ENCODE results near the gene NAT10.
"Not testable (repeated sequence)": the region's sequence is repeated elsewhere in the genome, so short reads cannot be mapped to it uniquely, and the experiment has no call there.

The NAT10 gene

GRCh38 chr11:34168642-34169420, 63.4 kb downstream of the NAT10 start:
- no peak for TF ChIP-seq JUND (IDR thresholded peaks at IDR 0.05; ENCODE audit: low read depth)
- in situ Hi-C loops (cut with HindIII; ENCODE audit: low pct_unique_long_range_greater_than_20kb, low sequenced_read_pairs) = no loop called here
- DNase-seq (ENCODE audit: low read depth in 1 of 2, low spot score in 1 of 2) = peak in 1 of 2 experiments; percentile 33

GRCh38 chr11:34169686-34170085, 64.3 kb downstream of the NAT10 start:
- no peak for TF ChIP-seq JUND (IDR thresholded peaks at IDR 0.05; ENCODE audit: low read depth)
- in situ Hi-C loops (cut with HindIII; ENCODE audit: low pct_unique_long_range_greater_than_20kb, low sequenced_read_pairs) = no loop called here
- no peak for DNase-seq (ENCODE audit: low read depth in 1 of 2, low spot score in 1 of 2)

- in situ Hi-C loops (cut with HindIII; ENCODE audit: low pct_unique_long_range_greater_than_20kb, low sequenced_read_pairs) = no loop called here
- no peak for TF ChIP-seq JUND (IDR thresholded peaks at IDR 0.05; ENCODE audit: low read depth)
Observed at GRCh38 chr11:34173050-34173449, 67.6 kb downstream of the NAT10 start.

GRCh38 chr11:34174412-34175041, 69.1 kb downstream of the NAT10 start:
- in situ Hi-C loops (cut with HindIII; ENCODE audit: low pct_unique_long_range_greater_than_20kb, low sequenced_read_pairs) = no loop called here
- TF ChIP-seq JUND (IDR thresholded peaks at IDR 0.05; ENCODE audit: low read depth) = no peak
- peak; percentile 83 to 93 for DNase-seq (ENCODE audit: low read depth in 1 of 2, low spot score in 1 of 2)

More at GRCh38 chr11:34173050-34173449, 67.6 kb downstream of the NAT10 start:
- no peak for DNase-seq (ENCODE audit: low read depth in 1 of 2, low spot score in 1 of 2)

GRCh38 chr11:34175284-34176019, 70.0 kb downstream of the NAT10 start:
- TF ChIP-seq JUND (IDR thresholded peaks at IDR 0.05; ENCODE audit: low read depth) = no peak
- DNase-seq (ENCODE audit: low read depth in 1 of 2, low spot score in 1 of 2) = no peak
- in situ Hi-C loops (cut with HindIII; ENCODE audit: low pct_unique_long_range_greater_than_20kb, low sequenced_read_pairs) = no loop called here

- peak in 1 of 2 experiments; percentile 30 for DNase-seq (ENCODE audit: low read depth in 1 of 2, low spot score in 1 of 2)
- in situ Hi-C loops (cut with HindIII; ENCODE audit: low pct_unique_long_range_greater_than_20kb, low sequenced_read_pairs) = no loop called here
- TF ChIP-seq JUND (IDR thresholded peaks at IDR 0.05; ENCODE audit: low read depth) = no peak
Observed at GRCh38 chr11:34176751-34177209, 71.4 kb downstream of the NAT10 start.

GRCh38 chr11:34178209-34178821, 72.9 kb downstream of the NAT10 start:
- in situ Hi-C loops (cut with HindIII; ENCODE audit: low pct_unique_long_range_greater_than_20kb, low sequenced_read_pairs) = no loop called here
- DNase-seq (ENCODE audit: low read depth in 1 of 2, low spot score in 1 of 2) = no peak
- TF ChIP-seq JUND (IDR thresholded peaks at IDR 0.05; ENCODE audit: low read depth) = no peak

GRCh38 chr11:34179026-34179675, 73.7 kb downstream of the NAT10 start:
- TF ChIP-seq JUND (IDR thresholded peaks at IDR 0.05; ENCODE audit: low read depth) = no peak
- no peak for DNase-seq (ENCODE audit: low read depth in 1 of 2, low spot score in 1 of 2)
- in situ Hi-C loops (cut with HindIII; ENCODE audit: low pct_unique_long_range_greater_than_20kb, low sequenced_read_pairs) = no loop called here

GRCh38 chr11:34180040-34180813, 74.8 kb downstream of the NAT10 start:
- no peak for TF ChIP-seq JUND (IDR thresholded peaks at IDR 0.05; ENCODE audit: low read depth)
- no peak for DNase-seq (ENCODE audit: low read depth in 1 of 2, low spot score in 1 of 2)
- in situ Hi-C loops (cut with HindIII; ENCODE audit: low pct_unique_long_range_greater_than_20kb, low sequenced_read_pairs) = no loop called here

GRCh38 chr11:34180814-34181165, 75.4 kb downstream of the NAT10 start:
- in situ Hi-C loops (cut with HindIII; ENCODE audit: low pct_unique_long_range_greater_than_20kb, low sequenced_read_pairs); DNase-seq (ENCODE audit: low read depth in 1 of 2, low spot score in 1 of 2): not testable (repeated sequence)

GRCh38 chr11:34181251-34181650, 75.8 kb downstream of the NAT10 start:
- DNase-seq (ENCODE audit: low read depth in 1 of 2, low spot score in 1 of 2) = no peak
- in situ Hi-C loops (cut with HindIII; ENCODE audit: low pct_unique_long_range_greater_than_20kb, low sequenced_read_pairs) = no loop called here
- TF ChIP-seq JUND (IDR thresholded peaks at IDR 0.05; ENCODE audit: low read depth) = no peak

Measured in T47D (cell line).